Lower lobe of right lung (tissue), 2 donors: ENCODE data around the gene ABI3BP. TPM values are rescaled to one million over a fixed set of nuclear protein-coding genes. Genes with fewer than 3 reads are reported as not detected.

Source experiments
- ATAC-seq, 2 donors: fragments of 200-7000 bp; cut with Tn5 transposase; one replicate each; pipeline ENCODE4 v1.9.1; 2020 to 2022; ENCODE audit warnings: mild to moderate bottlenecking in 2 of 2, moderate library complexity in 2 of 2
- DNase-seq: peaks from one replicate; pipeline ENCODE4 v3.0.0-alpha.2; 2020
- H3K27ac ChIP-seq: fragments of 200-600 bp; one replicate; pipeline ENCODE4 v1.8.0; 2022
- H3K27me3 ChIP-seq: fragments of 200-600 bp; one replicate; pipeline ENCODE4 v1.8.0; 2022; ENCODE audit warnings: low read depth
- H3K36me3 ChIP-seq: fragments of 200-600 bp; one replicate; pipeline ENCODE4 v1.8.0; 2022; ENCODE audit warnings: mild to moderate bottlenecking
- H3K4me1 ChIP-seq: fragments of 200-600 bp; one replicate; pipeline ENCODE4 v1.8.0; 2022
- H3K4me3 ChIP-seq: fragments of 200-600 bp; one replicate; pipeline ENCODE4 v1.8.0; 2022; ENCODE audit warnings: mild to moderate bottlenecking
- H3K9me3 ChIP-seq: fragments of 200-600 bp; one replicate; pipeline ENCODE4 v1.8.0; 2022
- CTCF ChIP-seq: fragments of 200-600 bp; IDR thresholded peaks from one replicate; pipeline ENCODE4 v1.8.0; 2022; ENCODE audit warnings: antibody characterized with exemption, mild to moderate bottlenecking
- intact Hi-C: fragments of 100-400 bp; cut with DNase I; formaldehyde crosslinking; loops from one replicate; pipeline ENCODE4 v1.11.0; 2022
- total RNA-seq: library from RNA; stranded (reverse); fragmentation: NEBNext Ultra II Directional; extraction: Animal tissue kit (Norgen Biotek cat#: 25700); gene quantifications from one replicate; pipeline ENCODE4 v1.2.1, GENCODE V29; 2021
- donor health status: DM: no; HTN: yes; CAD: no; lungs with severe emphysema.

Gene ABI3BP
- total RNA-seq, 1 donor from 2014 or later, result 108 TPM

GRCh38 chr3:101036676-101037075, 43.5 kb upstream of the ABI3BP start:
- intact Hi-C loops, result no loop called here

GRCh38 chr3:101036213-101036618, 43.0 kb upstream of the ABI3BP start:
- Histone ChIP-seq H3K9me3 (no peaks in the 10 kb centered on the region), H3K36me3 (no peaks in the 10 kb centered on the region), H3K4me3 (no peak overlapping the region), H3K4me1 (peaks cover 7% of the 10 kb centered on the region), H3K27me3 (no peaks in the 10 kb centered on the region), H3K27ac (peak overlapping the region; percentile 50)
- intact Hi-C loops, result no loop called here
- ATAC-seq (peak; percentile 91 to 92), DNase-seq (no peak)
- TF ChIP-seq CTCF, result no peak

More at GRCh38 chr3:101036676-101037075, 43.5 kb upstream of the ABI3BP start:
- ATAC-seq, result no peak
- Histone ChIP-seq H3K4me1 (peaks cover 7% of the 10 kb centered on the region), H3K36me3 (no peaks in the 10 kb centered on the region), H3K4me3 (no peak overlapping the region), H3K27me3 (no peaks in the 10 kb centered on the region), H3K27ac (peak overlapping the region; percentile 50), H3K9me3 (no peaks in the 10 kb centered on the region)
- no peak for TF ChIP-seq CTCF
- DNase-seq, result no peak

- ATAC-seq, result no peak
- Histone ChIP-seq H3K4me1 (no peaks in the 10 kb centered on the region), H3K27ac (no peak overlapping the region), H3K36me3 (no peaks in the 10 kb centered on the region), H3K27me3 (no peaks in the 10 kb centered on the region), H3K9me3 (peaks cover 10% of the 10 kb centered on the region), H3K4me3 (no peak overlapping the region)
- intact Hi-C loops, result no loop called here
- no peak for DNase-seq
- TF ChIP-seq CTCF, result no peak
Observed at GRCh38 chr3:101027286-101027685, 34.1 kb upstream of the ABI3BP start.

GRCh38 chr3:101026881-101027280, 33.7 kb upstream of the ABI3BP start:
- ATAC-seq (no peak), DNase-seq (no peak)
- H3K9me3 ChIP-seq, result peaks cover 10% of the 10 kb centered on the region
- H3K4me1 ChIP-seq, result no peaks in the 10 kb centered on the region
- H3K27me3 ChIP-seq, result no peaks in the 10 kb centered on the region
- intact Hi-C loops, result no loop called here
- H3K4me3 ChIP-seq, result no peak overlapping the region
- H3K36me3 ChIP-seq, result no peaks in the 10 kb centered on the region
- TF ChIP-seq CTCF, result no peak
- no peak overlapping the region for H3K27ac ChIP-seq

GRCh38 chr3:101026244-101026643, 33.0 kb upstream of the ABI3BP start:
- DNase-seq (no peak), ATAC-seq (no peak)
- Histone ChIP-seq H3K36me3 (no peaks in the 10 kb centered on the region), H3K9me3 (peaks cover 10% of the 10 kb centered on the region), H3K27me3 (no peaks in the 10 kb centered on the region), H3K4me3 (no peak overlapping the region), H3K4me1 (no peaks in the 10 kb centered on the region), H3K27ac (no peak overlapping the region)
- intact Hi-C loops, result no loop called here
- no peak for TF ChIP-seq CTCF
